GM12864 (cell line): ENCODE measurements around the gene LAT.
"Not testable (repeated sequence)": the region's sequence is repeated elsewhere in the genome, so short reads cannot be mapped to it uniquely, and the experiment has no call there.

Source experiments
- DNase-seq: peaks from one replicate; pipeline ENCODE4 v3.0.0-alpha.2; 2011; ENCODE audit warnings: low read depth
- H3K4me3 ChIP-seq: 2 replicates; pipeline ENCODE4 v1.5.1; 2011; ENCODE audit warnings: mild to moderate bottlenecking, low read depth, low read length, control low read depth
- TF ChIP-seq, protein P1 (sequence below): IDR thresholded peaks from 2 replicates; pipeline ENCODE4 v1.5.1; 2011; ENCODE audit warnings: low read depth, mild to moderate bottlenecking, moderate library complexity, low read length, control low read depth, inconsistent platforms; ENCODE audit errors: missing control alignments

Gene LAT, protein sequence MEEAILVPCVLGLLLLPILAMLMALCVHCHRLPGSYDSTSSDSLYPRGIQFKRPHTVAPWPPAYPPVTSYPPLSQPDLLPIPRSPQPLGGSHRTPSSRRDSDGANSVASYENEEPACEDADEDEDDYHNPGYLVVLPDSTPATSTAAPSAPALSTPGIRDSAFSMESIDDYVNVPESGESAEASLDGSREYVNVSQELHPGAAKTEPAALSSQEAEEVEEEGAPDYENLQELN

GRCh38 chr16:28984619-28985135, at the start of gene LAT:
LAT (plus strand) TSS chr16:28985052; CDS start chr16:28985418, 366 bp downstream.
- TF ChIP-seq, protein P1, sequence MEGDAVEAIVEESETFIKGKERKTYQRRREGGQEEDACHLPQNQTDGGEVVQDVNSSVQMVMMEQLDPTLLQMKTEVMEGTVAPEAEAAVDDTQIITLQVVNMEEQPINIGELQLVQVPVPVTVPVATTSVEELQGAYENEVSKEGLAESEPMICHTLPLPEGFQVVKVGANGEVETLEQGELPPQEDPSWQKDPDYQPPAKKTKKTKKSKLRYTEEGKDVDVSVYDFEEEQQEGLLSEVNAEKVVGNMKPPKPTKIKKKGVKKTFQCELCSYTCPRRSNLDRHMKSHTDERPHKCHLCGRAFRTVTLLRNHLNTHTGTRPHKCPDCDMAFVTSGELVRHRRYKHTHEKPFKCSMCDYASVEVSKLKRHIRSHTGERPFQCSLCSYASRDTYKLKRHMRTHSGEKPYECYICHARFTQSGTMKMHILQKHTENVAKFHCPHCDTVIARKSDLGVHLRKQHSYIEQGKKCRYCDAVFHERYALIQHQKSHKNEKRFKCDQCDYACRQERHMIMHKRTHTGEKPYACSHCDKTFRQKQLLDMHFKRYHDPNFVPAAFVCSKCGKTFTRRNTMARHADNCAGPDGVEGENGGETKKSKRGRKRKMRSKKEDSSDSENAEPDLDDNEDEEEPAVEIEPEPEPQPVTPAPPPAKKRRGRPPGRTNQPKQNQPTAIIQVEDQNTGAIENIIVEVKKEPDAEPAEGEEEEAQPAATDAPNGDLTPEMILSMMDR = no peak
- peak within 1 kb of the TSS; percentile 45 for H3K4me3 ChIP-seq
- no peak for DNase-seq

DNA sequence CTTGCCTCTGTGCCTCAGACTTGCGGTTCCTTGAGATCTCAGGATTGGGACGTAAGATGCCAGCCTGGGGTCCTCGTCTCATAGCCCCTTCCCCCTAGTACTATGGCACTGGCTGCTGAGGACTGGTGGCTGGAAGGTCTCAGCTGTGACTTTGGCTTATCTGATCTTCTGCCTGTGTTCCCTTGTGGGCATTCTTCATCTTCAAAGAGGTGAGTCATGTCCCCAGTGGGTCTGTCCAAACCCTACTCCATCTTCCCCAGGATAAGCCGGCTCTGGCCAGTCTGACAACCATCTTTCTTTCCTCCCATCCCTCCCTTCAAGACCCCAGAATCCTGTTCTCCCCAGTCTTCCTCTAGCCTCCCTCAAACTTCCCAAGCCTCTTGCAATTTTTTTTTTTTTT, 49.5 kb upstream of the LAT start:
- H3K4me3 ChIP-seq = no peak overlapping the region
- no peak for DNase-seq
- TF ChIP-seq, protein P1 = no peak

DNA sequence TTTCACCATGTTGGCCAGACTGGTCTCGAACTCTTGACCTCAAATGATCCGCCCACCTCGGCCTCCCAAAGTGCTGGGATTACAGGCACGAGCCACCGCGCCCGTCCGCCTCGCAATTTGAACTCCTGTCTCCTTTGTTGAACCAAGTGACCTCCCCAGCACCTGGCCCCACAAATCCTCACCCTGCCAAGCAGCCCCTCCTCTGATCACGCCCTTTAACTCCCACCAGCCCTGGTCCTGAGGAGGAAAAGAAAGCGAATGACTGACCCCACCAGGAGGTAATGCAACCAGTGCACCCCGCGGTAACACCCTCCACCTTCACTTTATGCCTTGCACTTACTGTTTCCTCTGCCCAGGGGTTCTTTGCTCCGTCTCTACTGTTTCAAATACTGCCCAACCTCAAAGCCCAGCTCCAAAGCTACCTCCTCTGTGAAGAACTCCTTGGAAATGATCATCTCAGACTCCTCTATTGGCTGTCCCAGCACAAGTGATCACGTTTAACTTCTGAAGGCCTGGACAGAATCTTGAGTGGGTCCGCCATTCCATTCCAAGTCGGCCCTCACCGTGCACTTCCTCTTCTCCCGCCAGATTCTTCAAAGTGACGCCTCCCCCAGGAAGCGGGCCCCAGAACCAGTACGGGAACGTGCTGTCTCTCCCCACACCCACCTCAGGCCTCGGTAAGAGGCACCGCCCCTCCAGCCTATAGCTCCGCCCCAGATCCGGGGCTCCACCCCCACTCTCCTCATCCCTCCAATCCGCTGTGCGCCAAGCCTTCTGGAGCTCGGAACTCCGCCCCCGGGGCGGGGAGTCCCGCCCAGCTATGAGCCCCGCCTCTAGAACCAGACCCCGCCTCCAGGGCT, 48.7 kb upstream of the LAT start:
- DNase-seq = peak; percentile 50
- TF ChIP-seq, protein P1 = no peak
- no peak overlapping the region for H3K4me3 ChIP-seq

GRCh38 chr16:28936784-28937155, 48.1 kb upstream of the LAT start:
- no peak overlapping the region for H3K4me3 ChIP-seq
- DNase-seq = no peak
- TF ChIP-seq, protein P1 = no peak

DNA sequence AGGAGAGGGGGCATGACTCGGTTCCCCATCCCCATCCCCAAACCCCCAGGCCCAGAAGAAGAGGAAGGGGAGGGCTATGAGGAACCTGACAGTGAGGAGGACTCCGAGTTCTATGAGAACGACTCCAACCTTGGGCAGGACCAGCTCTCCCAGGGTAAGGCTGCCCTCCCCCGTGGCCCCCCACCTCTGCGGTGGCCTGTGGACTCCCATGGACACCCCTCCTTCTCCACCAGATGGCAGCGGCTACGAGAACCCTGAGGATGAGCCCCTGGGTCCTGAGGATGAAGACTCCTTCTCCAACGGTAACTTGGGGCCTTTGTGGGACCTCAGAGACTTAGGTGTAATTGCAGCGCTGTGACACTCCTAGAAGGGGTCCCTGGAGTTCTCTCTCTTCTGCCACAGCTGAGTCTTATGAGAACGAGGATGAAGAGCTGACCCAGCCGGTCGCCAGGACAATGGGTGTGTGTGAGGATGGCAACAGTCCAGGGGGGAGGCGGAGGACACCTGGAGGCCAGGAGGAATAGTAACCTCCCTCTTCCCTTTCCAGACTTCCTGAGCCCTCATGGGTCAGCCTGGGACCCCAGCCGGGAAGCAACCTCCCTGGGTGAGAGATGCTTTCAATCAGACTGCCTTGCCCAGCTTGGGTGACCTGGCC, 47.5 kb upstream of the LAT start:
- no peak for DNase-seq
- TF ChIP-seq, protein P1 = no peak
- no peak overlapping the region for H3K4me3 ChIP-seq

DNA sequence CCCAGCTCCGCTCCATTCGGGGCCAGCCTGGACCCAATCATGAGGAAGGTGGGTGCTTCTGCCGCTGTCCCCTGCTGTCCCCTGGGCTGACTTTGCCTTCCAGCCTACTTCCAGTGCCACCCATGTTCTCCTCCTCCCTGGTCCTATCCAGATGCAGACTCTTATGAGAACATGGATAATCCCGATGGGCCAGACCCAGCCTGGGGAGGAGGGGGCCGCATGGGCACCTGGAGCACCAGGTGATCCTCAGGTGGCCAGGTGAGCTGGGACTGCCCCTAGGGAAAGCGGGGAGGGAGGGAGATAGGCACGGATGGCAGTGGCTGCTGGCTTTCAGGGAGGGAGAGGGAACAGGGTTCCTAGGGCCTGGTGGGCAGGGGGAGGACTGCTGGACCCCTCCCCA, 46.1 kb upstream of the LAT start:
- DNase-seq = no peak
- no peak overlapping the region for H3K4me3 ChIP-seq
- TF ChIP-seq, protein P1 = no peak

- DNase-seq, H3K4me3 ChIP-seq: not testable (repeated sequence)
Observed at GRCh38 chr16:28939825-28940224, 45.0 kb upstream of the LAT start.
